Esophagus muscularis mucosa (tissue), 4 donors: ENCODE results near the gene STK4. TPM values are rescaled to one million over a fixed set of nuclear protein-coding genes. Genes with fewer than 3 reads are reported as not detected.

Experiments
- DNase-seq: peaks from one replicate; pipeline ENCODE4 v3.0.0-alpha.2; 2017; ENCODE audit errors: extremely low spot score
- H3K27ac ChIP-seq, 4 donors: fragments of 200-600 bp; sonication (generic); replicated peaks in 1 of 4; 1 replicate in 3 of 4; 2 replicates in 1 of 4; pipeline ENCODE4 v1.5.1; 2016 to 2019; ENCODE audit warnings: mild to moderate bottlenecking in 1 of 4
- H3K27me3 ChIP-seq, 4 donors: fragments of 200-600 bp; sonication (generic); one replicate each; pipeline versions ENCODE4 v1.5.1 to v1.6.0; 2016 to 2019
- H3K36me3 ChIP-seq, 4 donors: fragments of 200-600 bp; sonication (generic); one replicate each; pipeline ENCODE4 v1.5.1; 2016 to 2019
- H3K4me1 ChIP-seq, 4 donors: fragments of 200-600 bp; sonication (generic); one replicate each; pipeline ENCODE4 v1.5.1; 2016 to 2019
- H3K4me3 ChIP-seq, 4 donors: fragments of 200-600 bp; sonication (generic); 1 replicate in 2 of 4; 2 replicates in 2 of 4; pipeline ENCODE4 v1.5.1; 2016 to 2019; ENCODE audit warnings: mild to moderate bottlenecking in 4 of 4, moderate library complexity in 1 of 4
- H3K9me3 ChIP-seq, 4 donors: fragments of 200-600 bp; sonication (generic); 1 replicate in 3 of 4; 2 replicates in 1 of 4; pipeline ENCODE4 v1.5.1; 2016 to 2019
- CTCF ChIP-seq, 3 experiments: fragments of 200-600 bp in 2 of 3; fragments of 450-650 bp in 1 of 3; sonication (generic) in 2 of 3; IDR thresholded peaks; one replicate each; pipeline ENCODE4 v1.5.1; 2017 to 2019; ENCODE audit warnings: antibody characterized with exemption in 3 of 3, mild to moderate bottlenecking in 2 of 3, moderate library complexity in 1 of 3
- EP300 ChIP-seq: sonication (generic); formaldehyde crosslinking; IDR thresholded peaks from one replicate; pipeline ENCODE4 v1.6.1; 2017; ENCODE audit warnings: antibody characterized with exemption
- POLR2A ChIP-seq: fragments of 450-650 bp; IDR thresholded peaks from one replicate; pipeline ENCODE4 v1.6.1; 2017; ENCODE audit warnings: antibody characterized with exemption, moderate library complexity, mild to moderate bottlenecking, low read depth
- POLR2AphosphoS5 ChIP-seq, 2 donors: sonication (generic); formaldehyde crosslinking; IDR thresholded peaks; one replicate each; pipeline ENCODE4 v1.6.1; 2017; ENCODE audit warnings: antibody characterized with exemption in 2 of 2
- WGBS: methylation state at CpG from one replicate; pipeline ENCODE4 v1.1.5; 2018; 5-methylcytosine and 5-hydroxymethylcytosine counted together
- intact Hi-C: fragments of 100-400 bp; cut with DNase I; formaldehyde crosslinking; loops from one replicate; pipeline ENCODE4 v1.15.1; 2023
- total RNA-seq, 4 donors: library from RNA; depleted of rRNA; stranded (reverse); fragments of >200 nt; gene quantifications; one replicate each; pipeline versions ENCODE4 v1.1.0 to v1.2.1, GENCODE V29; 2016

The STK4 gene
- total RNA-seq, 4 donors from 2014 or later, result 26.0 to 31.6 (median 27.7) TPM

- Histone ChIP-seq H3K4me3 (no peak overlapping the region), H3K27me3 (no peaks in the 10 kb centered on the region), H3K27ac (no peak overlapping the region), H3K36me3 (peaks cover 0 to 31% (median 8%) of the 10 kb centered on the region in 4 donors), H3K9me3 (peaks cover 0 to 8% (median 3%) of the 10 kb centered on the region in 4 donors), H3K4me1 (no peaks in the 10 kb centered on the region)
- DNase-seq, result no peak
- intact Hi-C loops, result no loop called here
- TF ChIP-seq POLR2AphosphoS5 (IDR thresholded peaks at IDR 0.05), result no peak
- TF ChIP-seq CTCF (IDR thresholded peaks at IDR 0.05), result no peak
- TF ChIP-seq POLR2A, result no peak
- no peak for TF ChIP-seq EP300
- 92% methylated on average over 1 of the region's 1 CpG for WGBS
These were observed 119.6 kb downstream of the STK4 start for GRCh38 chr20:45085867-45086266.

DNA sequence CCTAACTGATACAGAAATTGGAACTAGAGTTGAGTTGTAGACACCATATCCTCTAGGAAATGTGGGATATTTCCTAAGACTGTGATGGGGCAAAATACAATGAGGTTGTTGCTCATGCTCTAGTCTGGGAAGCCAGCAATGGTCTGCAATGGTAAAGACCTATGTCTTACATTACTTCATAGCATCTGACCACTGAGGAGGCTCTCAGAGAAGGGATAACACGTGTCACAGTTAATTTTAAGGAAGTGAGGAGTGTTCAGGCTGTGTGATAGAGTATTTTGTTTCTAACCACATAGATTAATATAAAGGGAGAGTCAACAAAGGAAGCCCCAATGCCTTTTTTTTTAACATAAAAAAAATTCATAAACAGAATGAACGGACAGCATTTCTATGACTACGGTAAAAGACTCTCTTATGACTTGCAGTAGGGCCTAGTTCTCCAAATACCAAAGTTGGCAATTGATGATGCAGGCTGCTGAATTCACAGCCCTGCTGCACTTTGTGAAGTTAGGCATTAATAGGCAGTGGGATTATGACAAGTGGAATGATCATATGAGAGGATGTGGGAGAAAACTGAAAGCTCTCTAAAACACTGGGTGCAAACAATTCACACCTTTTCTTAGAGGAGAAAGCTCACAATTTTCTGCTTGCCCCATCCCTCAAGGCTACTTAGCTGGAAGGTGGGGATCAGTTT lies 120.9 kb downstream of the STK4 start:
- Histone ChIP-seq H3K27me3 (no peaks in the 10 kb centered on the region), H3K4me1 (no peaks in the 10 kb centered on the region), H3K27ac (no peak overlapping the region), H3K9me3 (peaks cover 0 to 7% (median 2%) of the 10 kb centered on the region in 4 donors), H3K36me3 (peaks cover 0 to 17% (median 3%) of the 10 kb centered on the region in 4 donors), H3K4me3 (no peak overlapping the region)
- intact Hi-C loops, result no loop called here
- no peak for TF ChIP-seq CTCF (IDR thresholded peaks at IDR 0.05)
- TF ChIP-seq POLR2AphosphoS5 (IDR thresholded peaks at IDR 0.05), result no peak
- no peak for TF ChIP-seq POLR2A
- no peak for TF ChIP-seq EP300
- no peak for DNase-seq
- 87% methylated on average over 3 of the region's 3 CpGs for WGBS

GRCh38 chr20:45087814-45088213 lies 121.5 kb downstream of the STK4 start:
- intact Hi-C loops, result no loop called here
- Histone ChIP-seq H3K9me3 (peaks cover 0 to 1% (median 0%) of the 10 kb centered on the region in 4 donors), H3K27me3 (no peaks in the 10 kb centered on the region), H3K4me3 (no peak overlapping the region), H3K27ac (no peak overlapping the region), H3K4me1 (no peaks in the 10 kb centered on the region), H3K36me3 (peaks cover 0 to 12% (median under 1%) of the 10 kb centered on the region in 4 donors)
- no peak for DNase-seq
- 33% methylated on average over 1 of the region's 1 CpG for WGBS
- TF ChIP-seq CTCF (IDR thresholded peaks at IDR 0.05) (no peak), POLR2AphosphoS5 (IDR thresholded peaks at IDR 0.05) (no peak), POLR2A (no peak), EP300 (no peak)

GRCh38 chr20:45088247-45088646 lies 121.9 kb downstream of the STK4 start:
- DNase-seq, result no peak
- intact Hi-C loops, result no loop called here
- H3K4me3 ChIP-seq, result no peak overlapping the region
- TF ChIP-seq POLR2A (no peak), EP300 (no peak), CTCF (IDR thresholded peaks at IDR 0.05) (no peak), POLR2AphosphoS5 (IDR thresholded peaks at IDR 0.05) (no peak)
- H3K27me3 ChIP-seq, result no peaks in the 10 kb centered on the region
- no peak overlapping the region for H3K27ac ChIP-seq
- no peaks in the 10 kb centered on the region for H3K9me3 ChIP-seq
- peaks cover 0 to 9% (median 0%) of the 10 kb centered on the region in 4 donors for H3K36me3 ChIP-seq
- WGBS, result 83% methylated on average over 7 of the region's 7 CpGs
- no peaks in the 10 kb centered on the region for H3K4me1 ChIP-seq
